Panc1 (cell line): ENCODE measurements around the gene DTNBP1. TPM values are rescaled to one million over a fixed set of nuclear protein-coding genes. Genes with fewer than 3 reads are reported as not detected.

ENCODE experiments used
- ATAC-seq: fragments of 200-7000 bp; cut with Tn5 transposase; 2 replicates; pipeline ENCODE4 v1.9.1; 2020; ENCODE audit warnings: mild to moderate bottlenecking, moderate library complexity
- BruUV-seq: library from RNA; stranded (reverse); fragments of 400-500 nt; replicated peaks from 2 replicates; lab custom pipeline; 2021; lab: Mats Ljungman, UMichigan
- CTCF ChIA-PET: fragments of 300-600 bp; sonication (Branson Sonifier 250); formaldehyde crosslinking; loops from one replicate; lab custom pipeline; 2022; ENCODE audit warnings: antibody characterized with exemption; lab: Charles Lee
- POLR2A ChIA-PET: fragments of 300-600 bp; sonication (Branson Sonifier 250); formaldehyde crosslinking; loops from one replicate; lab custom pipeline; 2022; ENCODE audit warnings: antibody characterized with exemption; lab: Charles Lee
- DNase-seq: peaks from one replicate; pipeline ENCODE4 v3.0.0-alpha.2; 2010; ENCODE audit warnings: low read depth, low spot score
- H3K27ac ChIP-seq: 2 replicates; pipeline ENCODE4 v1.5.1; 2011; ENCODE audit warnings: mild to moderate bottlenecking, low read length, inconsistent platforms
- H3K27me3 ChIP-seq: fragments of 200-500 bp; sonication (Bioruptor generic); 2 replicates; pipeline ENCODE4 v1.6.0; 2014; ENCODE audit warnings: low read length, inconsistent platforms; ENCODE audit not compliant: control insufficient read depth, insufficient read depth
- H3K36me3 ChIP-seq: fragments of 200-500 bp; sonication (Bioruptor generic); 2 replicates; pipeline ENCODE4 v1.5.1; 2014; ENCODE audit warnings: inconsistent platforms, mild to moderate bottlenecking, low read length, moderate library complexity; ENCODE audit not compliant: control insufficient read depth, insufficient read depth
- H3K4me1 ChIP-seq: 2 replicates; pipeline ENCODE4 v1.5.1; 2011; ENCODE audit warnings: inconsistent platforms, mild to moderate bottlenecking, low read length, moderate library complexity; ENCODE audit not compliant: control insufficient read depth, insufficient read depth
- H3K4me3 ChIP-seq, 2 experiments: 2 replicates each; pipeline ENCODE4 v1.5.1; 2011 to 2012; ENCODE audit warnings: low read depth in 2 of 2, low read length in 2 of 2, mild to moderate bottlenecking in 2 of 2, inconsistent platforms in 1 of 2, moderate library complexity in 1 of 2
- H3K9me3 ChIP-seq: fragments of 200-500 bp; sonication (Bioruptor generic); 2 replicates; pipeline ENCODE4 v1.5.1; 2014; ENCODE audit warnings: low read depth, mild to moderate bottlenecking, inconsistent platforms, low read length, moderate library complexity; ENCODE audit not compliant: control insufficient read depth, insufficient read depth
- CTCF ChIP-seq: fragments of 450-650 bp; IDR thresholded peaks from 2 replicates; pipeline ENCODE4 v1.5.1; 2017; ENCODE audit warnings: mild to moderate bottlenecking
- POLR2AphosphoS5 ChIP-seq: IDR thresholded peaks from 2 replicates; pipeline ENCODE4 v1.6.1; 2012; ENCODE audit warnings: mild to moderate bottlenecking, low read depth, low read length, moderate library complexity
- SIN3A ChIP-seq: IDR thresholded peaks from 2 replicates; pipeline ENCODE4 v1.6.1; 2012; ENCODE audit warnings: low read depth, mild to moderate bottlenecking, low read length, moderate library complexity, borderline replicate concordance; ENCODE audit not compliant: insufficient read depth
- TCF7L2 ChIP-seq: IDR thresholded peaks from 2 replicates; pipeline ENCODE4 v1.6.1; 2011; ENCODE audit warnings: mild to moderate bottlenecking, low read depth, low read length, inconsistent platforms
- in situ Hi-C: cut with HindIII; loops from 2 replicates; pipeline ENCODE4 v1.10.0; 2016; ENCODE audit warnings: low sequenced_read_pairs, low pct_unique_long_range_greater_than_20kb
- intact Hi-C: fragments of 100-400 bp; cut with micrococcal nuclease; formaldehyde crosslinking; loops from one replicate; pipeline ENCODE4 v1.10.0; 2022; ENCODE audit not compliant: unreplicated experiment
- total RNA-seq: library from RNA; stranded (reverse); gene quantifications from one replicate; pipeline ENCODE4 v1.2.1, GENCODE V29; 2021; ENCODE audit not compliant: unreplicated experiment
- TF ChIP-seq, protein P1 (sequence below), 2 experiments: IDR thresholded peaks; 2 replicates each; pipeline ENCODE4 v1.6.1; 2011 to 2012; ENCODE audit warnings: low read depth in 2 of 2, control low read depth in 1 of 2, low read length in 1 of 2, mild to moderate bottlenecking in 1 of 2, moderate library complexity in 1 of 2; ENCODE audit not compliant: insufficient read depth in 1 of 2

DTNBP1 gene
- total RNA-seq, 1 experiment from 2014 or later = 29.3 TPM

GRCh38 chr6:15596186-15596896 lies 66.5 kb downstream of the DTNBP1 start:
- DNase-seq (no peak), ATAC-seq (no peak)
- ChIA-PET POLR2A (no interaction called here), CTCF (no interaction called here)
- no peak for TF ChIP-seq CTCF
- TF ChIP-seq SIN3A = no peak
- no peak for TF ChIP-seq POLR2AphosphoS5
- no peak for TF ChIP-seq TCF7L2
- TF ChIP-seq, protein P1, sequence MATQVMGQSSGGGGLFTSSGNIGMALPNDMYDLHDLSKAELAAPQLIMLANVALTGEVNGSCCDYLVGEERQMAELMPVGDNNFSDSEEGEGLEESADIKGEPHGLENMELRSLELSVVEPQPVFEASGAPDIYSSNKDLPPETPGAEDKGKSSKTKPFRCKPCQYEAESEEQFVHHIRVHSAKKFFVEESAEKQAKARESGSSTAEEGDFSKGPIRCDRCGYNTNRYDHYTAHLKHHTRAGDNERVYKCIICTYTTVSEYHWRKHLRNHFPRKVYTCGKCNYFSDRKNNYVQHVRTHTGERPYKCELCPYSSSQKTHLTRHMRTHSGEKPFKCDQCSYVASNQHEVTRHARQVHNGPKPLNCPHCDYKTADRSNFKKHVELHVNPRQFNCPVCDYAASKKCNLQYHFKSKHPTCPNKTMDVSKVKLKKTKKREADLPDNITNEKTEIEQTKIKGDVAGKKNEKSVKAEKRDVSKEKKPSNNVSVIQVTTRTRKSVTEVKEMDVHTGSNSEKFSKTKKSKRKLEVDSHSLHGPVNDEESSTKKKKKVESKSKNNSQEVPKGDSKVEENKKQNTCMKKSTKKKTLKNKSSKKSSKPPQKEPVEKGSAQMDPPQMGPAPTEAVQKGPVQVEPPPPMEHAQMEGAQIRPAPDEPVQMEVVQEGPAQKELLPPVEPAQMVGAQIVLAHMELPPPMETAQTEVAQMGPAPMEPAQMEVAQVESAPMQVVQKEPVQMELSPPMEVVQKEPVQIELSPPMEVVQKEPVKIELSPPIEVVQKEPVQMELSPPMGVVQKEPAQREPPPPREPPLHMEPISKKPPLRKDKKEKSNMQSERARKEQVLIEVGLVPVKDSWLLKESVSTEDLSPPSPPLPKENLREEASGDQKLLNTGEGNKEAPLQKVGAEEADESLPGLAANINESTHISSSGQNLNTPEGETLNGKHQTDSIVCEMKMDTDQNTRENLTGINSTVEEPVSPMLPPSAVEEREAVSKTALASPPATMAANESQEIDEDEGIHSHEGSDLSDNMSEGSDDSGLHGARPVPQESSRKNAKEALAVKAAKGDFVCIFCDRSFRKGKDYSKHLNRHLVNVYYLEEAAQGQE (IDR thresholded peaks at IDR 0.05; ENCODE audit: insufficient read depth in 1 of 2, low read depth in 2 of 2, low read length in 1 of 2) = no peak
- in situ Hi-C loops (no loop called here), intact Hi-C loops (no loop called here)
- H3K4me1 ChIP-seq = no peaks in the 10 kb centered on the region
- H3K27me3 ChIP-seq = no peaks in the 10 kb centered on the region
- H3K4me3 ChIP-seq = no peak overlapping the region
- no TSS peak for BruUV-seq
- no peaks in the 10 kb centered on the region for H3K9me3 ChIP-seq
- peaks cover 2% of the 10 kb centered on the region; the same call in 1 of the 2 replicates for H3K36me3 ChIP-seq
- H3K27ac ChIP-seq = no peak overlapping the region

- ChIA-PET POLR2A (no interaction called here), CTCF (no interaction called here)
- H3K9me3 ChIP-seq = no peaks in the 10 kb centered on the region
- no peak overlapping the region for H3K27ac ChIP-seq
- no peak for ATAC-seq
- intact Hi-C loops = no loop called here
- no peaks in the 10 kb centered on the region for H3K27me3 ChIP-seq
- BruUV-seq = no TSS peak
- TF ChIP-seq TCF7L2 (no peak), SIN3A (no peak), CTCF (no peak), POLR2AphosphoS5 (no peak)
- TF ChIP-seq, protein P1 (IDR thresholded peaks at IDR 0.05; ENCODE audit: insufficient read depth in 1 of 2, low read depth in 2 of 2, low read length in 1 of 2) = no peak
- H3K4me1 ChIP-seq = no peaks in the 10 kb centered on the region
- no peak overlapping the region for H3K4me3 ChIP-seq
- in situ Hi-C loops = no loop called here
- DNase-seq = no peak
- peaks cover 2% of the 10 kb centered on the region; the same call in 1 of the 2 replicates for H3K36me3 ChIP-seq
These were observed 67.2 kb downstream of the DTNBP1 start for GRCh38 chr6:15595461-15596173.
